AG04450 (cell line): ENCODE data around the gene ACOXL. TPM values are rescaled to one million over a fixed set of nuclear protein-coding genes. Genes with fewer than 3 reads are reported as not detected.

ENCODE experiments used
- CTCF ChIA-PET: fragments of 300-600, 350-600 bp; formaldehyde crosslinking; extraction: SDS; loops from one replicate; lab custom pipeline; 2022; ENCODE audit warnings: antibody characterized with exemption, inconsistent platforms; lab: Charles Lee
- POLR2A ChIA-PET: fragments of 350-600 bp; formaldehyde crosslinking; extraction: SDS; loops from one replicate; lab custom pipeline; 2021; ENCODE audit warnings: antibody characterized with exemption, inconsistent platforms; lab: Yijun Ruan, JAX
- DNase-seq: peaks from one replicate; pipeline ENCODE4 v3.0.0-alpha.2; 2011; ENCODE audit warnings: low read depth, low spot score
- H3K27ac ChIP-seq: one replicate; pipeline ENCODE4 v1.5.1; 2012; ENCODE audit warnings: low read depth, low read length, control low read depth
- H3K27me3 ChIP-seq: one replicate; pipeline ENCODE4 v1.6.0; 2012; ENCODE audit warnings: low read length; ENCODE audit not compliant: control insufficient read depth, insufficient read depth
- H3K4me3 ChIP-seq: 2 replicates; pipeline ENCODE4 v1.5.1; 2011; ENCODE audit warnings: mild to moderate bottlenecking, low read depth, low read length, control low read depth
- H3K9me3 ChIP-seq: 2 replicates; pipeline ENCODE4 v1.5.1; 2012; ENCODE audit warnings: low read length; ENCODE audit not compliant: control insufficient read depth, insufficient read depth
- polyA plus RNA-seq: library from polyadenylated mRNA; depleted of rRNA; stranded (reverse); fragments of >200 nt; gene quantifications from 2 replicates; pipeline ENCODE4 v1.2.3, GENCODE V29; 2011; rRNA removed
- TF ChIP-seq, protein P1 (sequence below): IDR thresholded peaks from 2 replicates; pipeline ENCODE4 v1.5.1; 2011; ENCODE audit warnings: low read depth, low read length, control low read depth, inconsistent platforms

ACOXL gene
- polyA plus RNA-seq, 1 experiment = not detected

DNA sequence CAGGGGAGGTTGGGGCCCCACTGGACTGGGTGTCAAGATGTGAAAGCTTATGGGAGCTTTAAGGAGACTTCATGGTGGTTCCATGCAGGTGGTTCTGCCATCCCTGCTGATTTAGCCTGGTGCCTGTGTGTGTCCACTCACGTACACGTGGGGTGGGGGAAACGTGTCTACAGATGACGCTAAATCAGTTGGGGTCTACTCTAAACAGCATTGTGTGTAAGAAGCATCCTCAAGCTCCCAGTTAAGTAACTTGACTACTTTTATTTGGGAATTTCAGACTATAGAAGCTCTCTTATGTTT, 435.4 kb downstream of the ACOXL start:
- H3K4me3 ChIP-seq = no peak overlapping the region
- ChIA-PET POLR2A (no interaction called here), CTCF (no interaction called here)
- H3K27ac ChIP-seq = no peak overlapping the region
- no peaks in the 10 kb centered on the region; the same call in 1 of the 2 replicates for H3K9me3 ChIP-seq
- TF ChIP-seq, protein P1, sequence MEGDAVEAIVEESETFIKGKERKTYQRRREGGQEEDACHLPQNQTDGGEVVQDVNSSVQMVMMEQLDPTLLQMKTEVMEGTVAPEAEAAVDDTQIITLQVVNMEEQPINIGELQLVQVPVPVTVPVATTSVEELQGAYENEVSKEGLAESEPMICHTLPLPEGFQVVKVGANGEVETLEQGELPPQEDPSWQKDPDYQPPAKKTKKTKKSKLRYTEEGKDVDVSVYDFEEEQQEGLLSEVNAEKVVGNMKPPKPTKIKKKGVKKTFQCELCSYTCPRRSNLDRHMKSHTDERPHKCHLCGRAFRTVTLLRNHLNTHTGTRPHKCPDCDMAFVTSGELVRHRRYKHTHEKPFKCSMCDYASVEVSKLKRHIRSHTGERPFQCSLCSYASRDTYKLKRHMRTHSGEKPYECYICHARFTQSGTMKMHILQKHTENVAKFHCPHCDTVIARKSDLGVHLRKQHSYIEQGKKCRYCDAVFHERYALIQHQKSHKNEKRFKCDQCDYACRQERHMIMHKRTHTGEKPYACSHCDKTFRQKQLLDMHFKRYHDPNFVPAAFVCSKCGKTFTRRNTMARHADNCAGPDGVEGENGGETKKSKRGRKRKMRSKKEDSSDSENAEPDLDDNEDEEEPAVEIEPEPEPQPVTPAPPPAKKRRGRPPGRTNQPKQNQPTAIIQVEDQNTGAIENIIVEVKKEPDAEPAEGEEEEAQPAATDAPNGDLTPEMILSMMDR = no peak
- no peak for DNase-seq
- H3K27me3 ChIP-seq = peaks cover 15% of the 10 kb centered on the region

Other genes with a start within 250 kb of the ACOXL start
- 8.6 and 13.9 TPM in 2 replicates for gene RGPD6, start 155.4 kb upstream of the ACOXL start, polyA plus RNA-seq
- gene BUB1, start 54.5 kb upstream of the ACOXL start, polyA plus RNA-seq = 9.1 and 14.1 TPM in 2 replicates